GM18867 (cell line): ENCODE data around the gene GPR31.
A peak's percentile ranks its signal among the peaks of the same experiment; 100 is the strongest.
"Not testable (repeated sequence)": the region's sequence is repeated elsewhere in the genome, so short reads cannot be mapped to it uniquely, and the experiment has no call there.

Experiments
- ATAC-seq: cut with Tn5 transposase; IDR thresholded peaks from one replicate; pipeline ENCODE4 v1.9.1; 2021; ENCODE audit warnings: mild to moderate bottlenecking, moderate library complexity; ENCODE audit not compliant: unreplicated experiment

The GPR31 gene

GRCh38 chr6:167157863-167158262, at the start of gene GPR31:
Gene GPR31 (minus strand): TSS chr6:167157980. CDS start chr6:167157831, 149 bp downstream.
- no peak for ATAC-seq

- ATAC-seq: no peak
Observed at GRCh38 chr6:167207527-167207926, 49.7 kb upstream of the GPR31 start.

GRCh38 chr6:167205316-167205715, 47.5 kb upstream of the GPR31 start:
- not testable (repeated sequence) for ATAC-seq

GRCh38 chr6:167204059-167204348, 46.2 kb upstream of the GPR31 start:
- ATAC-seq: not testable (repeated sequence)

GRCh38 chr6:167203261-167204058, 45.7 kb upstream of the GPR31 start:
- ATAC-seq: not testable (repeated sequence)

GRCh38 chr6:167202613-167203012, 44.8 kb upstream of the GPR31 start:
- not testable (repeated sequence) for ATAC-seq

- no peak for ATAC-seq
Observed at GRCh38 chr6:167200806-167201205, 43.0 kb upstream of the GPR31 start.

GRCh38 chr6:167195941-167196610, 38.3 kb upstream of the GPR31 start:
- not testable (repeated sequence) for ATAC-seq

GRCh38 chr6:167193515-167194125, 35.8 kb upstream of the GPR31 start:
- not testable (repeated sequence) for ATAC-seq

GRCh38 chr6:167191043-167191583, 33.3 kb upstream of the GPR31 start:
- not testable (repeated sequence) for ATAC-seq

GRCh38 chr6:167187275-167187674, 29.5 kb upstream of the GPR31 start:
- not testable (repeated sequence) for ATAC-seq

- not testable (repeated sequence) for ATAC-seq
Observed at GRCh38 chr6:167185101-167185500, 27.3 kb upstream of the GPR31 start.

- peak; percentile 73 for ATAC-seq
Observed at GRCh38 chr6:167182913-167183314, 25.1 kb upstream of the GPR31 start.

GRCh38 chr6:167181351-167181750, 23.6 kb upstream of the GPR31 start:
- ATAC-seq: not testable (repeated sequence)

GRCh38 chr6:167180086-167180485, 22.3 kb upstream of the GPR31 start:
- not testable (repeated sequence) for ATAC-seq

- ATAC-seq: not testable (repeated sequence)
Observed at GRCh38 chr6:167178896-167179655, 21.3 kb upstream of the GPR31 start.

- ATAC-seq: not testable (repeated sequence)
Observed at GRCh38 chr6:167177271-167177670, 19.5 kb upstream of the GPR31 start.

- not testable (repeated sequence) for ATAC-seq
Observed at GRCh38 chr6:167172011-167172410, 14.2 kb upstream of the GPR31 start.

GRCh38 chr6:167171300-167171699, 13.5 kb upstream of the GPR31 start:
- not testable (repeated sequence) for ATAC-seq

GRCh38 chr6:167169867-167170266, 12.1 kb upstream of the GPR31 start:
- not testable (repeated sequence) for ATAC-seq

- not testable (repeated sequence) for ATAC-seq
Observed at GRCh38 chr6:167168296-167168695, 10.5 kb upstream of the GPR31 start.
